ENCODE data around the gene RFX3.

DNA sequence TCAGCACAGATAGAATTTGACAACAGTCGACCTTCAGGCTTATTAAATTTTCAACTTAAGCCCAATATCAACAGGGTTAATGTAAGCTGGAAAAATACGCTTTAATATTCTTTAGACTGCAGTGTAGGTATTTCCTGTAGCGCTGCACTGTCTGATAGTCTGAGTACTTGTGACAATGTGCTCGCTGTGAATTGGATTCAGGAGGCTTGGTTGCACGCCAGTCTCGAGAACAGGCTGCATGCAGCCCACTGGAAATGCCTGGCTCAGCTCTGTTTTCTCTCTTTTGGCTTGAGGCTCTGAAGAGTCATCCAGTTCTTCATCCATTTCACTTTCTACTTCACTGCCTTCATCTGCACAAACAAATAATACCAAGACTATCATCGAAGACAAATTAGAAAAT, 300.9 kb downstream of the RFX3 start:
- TF ChIP-seq POLR2A (IDR thresholded peaks at IDR 0.05): no peak
- TF ChIP-seq, protein P1, sequence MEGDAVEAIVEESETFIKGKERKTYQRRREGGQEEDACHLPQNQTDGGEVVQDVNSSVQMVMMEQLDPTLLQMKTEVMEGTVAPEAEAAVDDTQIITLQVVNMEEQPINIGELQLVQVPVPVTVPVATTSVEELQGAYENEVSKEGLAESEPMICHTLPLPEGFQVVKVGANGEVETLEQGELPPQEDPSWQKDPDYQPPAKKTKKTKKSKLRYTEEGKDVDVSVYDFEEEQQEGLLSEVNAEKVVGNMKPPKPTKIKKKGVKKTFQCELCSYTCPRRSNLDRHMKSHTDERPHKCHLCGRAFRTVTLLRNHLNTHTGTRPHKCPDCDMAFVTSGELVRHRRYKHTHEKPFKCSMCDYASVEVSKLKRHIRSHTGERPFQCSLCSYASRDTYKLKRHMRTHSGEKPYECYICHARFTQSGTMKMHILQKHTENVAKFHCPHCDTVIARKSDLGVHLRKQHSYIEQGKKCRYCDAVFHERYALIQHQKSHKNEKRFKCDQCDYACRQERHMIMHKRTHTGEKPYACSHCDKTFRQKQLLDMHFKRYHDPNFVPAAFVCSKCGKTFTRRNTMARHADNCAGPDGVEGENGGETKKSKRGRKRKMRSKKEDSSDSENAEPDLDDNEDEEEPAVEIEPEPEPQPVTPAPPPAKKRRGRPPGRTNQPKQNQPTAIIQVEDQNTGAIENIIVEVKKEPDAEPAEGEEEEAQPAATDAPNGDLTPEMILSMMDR (IDR thresholded peaks at IDR 0.05): no peak
- no peak for TF ChIP-seq POLR2AphosphoS5 (IDR thresholded peaks at IDR 0.05)
